ENCODE results near the gene RAB35. TPM values are rescaled to one million over a fixed set of nuclear protein-coding genes. Genes with fewer than 3 reads are reported as not detected.

Gene RAB35
- polyA plus RNA-seq, 1 of the 3 experiments (the other 2 are of a cell fraction): 41.8 TPM

- Histone ChIP-seq H3K4me2 (peak overlapping the region; percentile 82), H3K9me3 (no peaks in the 10 kb centered on the region), H3K79me2 (ENCODE audit: insufficient read depth) (no peaks in the 10 kb centered on the region), H4K20me1 (ENCODE audit: insufficient read depth) (no peaks in the 10 kb centered on the region), H3K4me3 (ENCODE audit: low read depth in 2 of 2, low read length in 1 of 2) (peak overlapping the region; percentile 54 to 63), H3K27me3 (ENCODE audit: insufficient read depth) (no peaks in the 10 kb centered on the region), H3K9ac (peak overlapping the region; percentile 69), H2AFZ (ENCODE audit: low read depth) (peak overlapping the region; percentile 95), H3K36me3 (replicated peaks in 1 of 2; ENCODE audit: control insufficient read depth in 1 of 2, insufficient read depth in 2 of 2, low read length in 1 of 2) (peaks cover 0 to 5% of the 10 kb centered on the region in 2 experiments), H3K9me2 (no peaks in the 10 kb centered on the region), H3F3A (replicated peaks; ENCODE audit: insufficient read depth) (peaks cover 7% of the 10 kb centered on the region), H3K27ac (ENCODE audit: low read depth in 2 of 2, low read length in 1 of 2) (peak overlapping the region; percentile 74 to 75), H3K4me1 (ENCODE audit: control insufficient read depth in 1 of 2, insufficient read depth in 2 of 2, low read depth in 1 of 2, low read length in 1 of 2) (peaks cover 0 to 14% of the 10 kb centered on the region in 2 experiments; a peak in 1 of 4 replicates)
- POLR2A ChIA-PET: interaction anchor here (0.8 to 1.5 kb wide), 5 partner anchors 30 to 205 kb away, joined by 3 to 15 read pairs (median 6); partner anchors contain the start of genes BICDL1, RAB35, RNU4-2 and RPLP0
- DNase-seq: peak; percentile 99
- CTCF ChIA-PET: interaction anchor here (0.5 to 1.8 kb wide), 18 partner anchors 9 to 1017 kb away, joined by 3 to 10 read pairs (median 4); partner anchors contain the start of genes BICDL1 and RAB35
- WGBS (ENCODE audit: low lambda C conversion rate): 2% methylated on average over 14 of the region's 55 CpGs
- peak; percentile 18; the same call in 1 of the 2 replicates for TF ChIP-seq FOSL2 (IDR thresholded peaks at IDR 0.05; ENCODE audit: borderline replicate concordance, low read depth)
- TF ChIP-seq TCF12 (IDR thresholded peaks at IDR 0.05): peak; percentile 69; the same call in 1 of the 2 replicates
- TF ChIP-seq FOXM1 (IDR thresholded peaks at IDR 0.05; ENCODE audit: low read depth): no peak
- peak; percentile 17; the same call in 1 of the 2 replicates for TF ChIP-seq GABPA (IDR thresholded peaks at IDR 0.05; ENCODE audit: low read depth)
- peak; percentile 98 for TF ChIP-seq SIN3A (IDR thresholded peaks at IDR 0.05; ENCODE audit: borderline replicate concordance, low read depth, low read length)
- TF ChIP-seq GATA2 (CRISPR knock-in tag; IDR thresholded peaks at IDR 0.05): no peak
- TF ChIP-seq, protein P1, sequence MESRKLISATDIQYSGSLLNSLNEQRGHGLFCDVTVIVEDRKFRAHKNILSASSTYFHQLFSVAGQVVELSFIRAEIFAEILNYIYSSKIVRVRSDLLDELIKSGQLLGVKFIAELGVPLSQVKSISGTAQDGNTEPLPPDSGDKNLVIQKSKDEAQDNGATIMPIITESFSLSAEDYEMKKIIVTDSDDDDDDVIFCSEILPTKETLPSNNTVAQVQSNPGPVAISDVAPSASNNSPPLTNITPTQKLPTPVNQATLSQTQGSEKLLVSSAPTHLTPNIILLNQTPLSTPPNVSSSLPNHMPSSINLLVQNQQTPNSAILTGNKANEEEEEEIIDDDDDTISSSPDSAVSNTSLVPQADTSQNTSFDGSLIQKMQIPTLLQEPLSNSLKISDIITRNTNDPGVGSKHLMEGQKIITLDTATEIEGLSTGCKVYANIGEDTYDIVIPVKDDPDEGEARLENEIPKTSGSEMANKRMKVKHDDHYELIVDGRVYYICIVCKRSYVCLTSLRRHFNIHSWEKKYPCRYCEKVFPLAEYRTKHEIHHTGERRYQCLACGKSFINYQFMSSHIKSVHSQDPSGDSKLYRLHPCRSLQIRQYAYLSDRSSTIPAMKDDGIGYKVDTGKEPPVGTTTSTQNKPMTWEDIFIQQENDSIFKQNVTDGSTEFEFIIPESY (IDR thresholded peaks at IDR 0.05; ENCODE audit: borderline replicate concordance, low read depth): no peak
- no peak for TF ChIP-seq NRF1 (IDR thresholded peaks at IDR 0.05; ENCODE audit: low read depth, low read length)
- TF ChIP-seq TEAD4 (IDR thresholded peaks at IDR 0.05; ENCODE audit: borderline replicate concordance, insufficient read depth): peak; percentile 92
- TF ChIP-seq NFIC (IDR thresholded peaks at IDR 0.05; ENCODE audit: borderline replicate concordance): peak; percentile 22; the same call in 1 of the 2 replicates
- peak; percentile 52; the same call in 1 of the 2 replicates for TF ChIP-seq YY1 (IDR thresholded peaks at IDR 0.05; ENCODE audit: low read depth)
- TF ChIP-seq JUND (IDR thresholded peaks at IDR 0.05): no peak
- peak; percentile 79 for TF ChIP-seq MAX (IDR thresholded peaks at IDR 0.05; ENCODE audit: low read depth)
- peak; percentile 72 for TF ChIP-seq RCOR1 (IDR thresholded peaks at IDR 0.05; ENCODE audit: low read length)
- TF ChIP-seq ELF1 (IDR thresholded peaks at IDR 0.05): peak; percentile 85
- TF ChIP-seq PBX3 (IDR thresholded peaks at IDR 0.05): peak; percentile 40
- peak; percentile 70 for TF ChIP-seq SMC3 (IDR thresholded peaks at IDR 0.05; ENCODE audit: low read depth, low read length)
- TF ChIP-seq MXI1 (IDR thresholded peaks at IDR 0.05; ENCODE audit: low read depth, low read length): peak; percentile 97
- TF ChIP-seq, protein P2, sequence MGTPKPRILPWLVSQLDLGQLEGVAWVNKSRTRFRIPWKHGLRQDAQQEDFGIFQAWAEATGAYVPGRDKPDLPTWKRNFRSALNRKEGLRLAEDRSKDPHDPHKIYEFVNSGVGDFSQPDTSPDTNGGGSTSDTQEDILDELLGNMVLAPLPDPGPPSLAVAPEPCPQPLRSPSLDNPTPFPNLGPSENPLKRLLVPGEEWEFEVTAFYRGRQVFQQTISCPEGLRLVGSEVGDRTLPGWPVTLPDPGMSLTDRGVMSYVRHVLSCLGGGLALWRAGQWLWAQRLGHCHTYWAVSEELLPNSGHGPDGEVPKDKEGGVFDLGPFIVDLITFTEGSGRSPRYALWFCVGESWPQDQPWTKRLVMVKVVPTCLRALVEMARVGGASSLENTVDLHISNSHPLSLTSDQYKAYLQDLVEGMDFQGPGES (IDR thresholded peaks at IDR 0.05; ENCODE audit: low read depth, low read length): no peak; the same call in 1 of the 2 replicates
- TF ChIP-seq, protein P3, sequence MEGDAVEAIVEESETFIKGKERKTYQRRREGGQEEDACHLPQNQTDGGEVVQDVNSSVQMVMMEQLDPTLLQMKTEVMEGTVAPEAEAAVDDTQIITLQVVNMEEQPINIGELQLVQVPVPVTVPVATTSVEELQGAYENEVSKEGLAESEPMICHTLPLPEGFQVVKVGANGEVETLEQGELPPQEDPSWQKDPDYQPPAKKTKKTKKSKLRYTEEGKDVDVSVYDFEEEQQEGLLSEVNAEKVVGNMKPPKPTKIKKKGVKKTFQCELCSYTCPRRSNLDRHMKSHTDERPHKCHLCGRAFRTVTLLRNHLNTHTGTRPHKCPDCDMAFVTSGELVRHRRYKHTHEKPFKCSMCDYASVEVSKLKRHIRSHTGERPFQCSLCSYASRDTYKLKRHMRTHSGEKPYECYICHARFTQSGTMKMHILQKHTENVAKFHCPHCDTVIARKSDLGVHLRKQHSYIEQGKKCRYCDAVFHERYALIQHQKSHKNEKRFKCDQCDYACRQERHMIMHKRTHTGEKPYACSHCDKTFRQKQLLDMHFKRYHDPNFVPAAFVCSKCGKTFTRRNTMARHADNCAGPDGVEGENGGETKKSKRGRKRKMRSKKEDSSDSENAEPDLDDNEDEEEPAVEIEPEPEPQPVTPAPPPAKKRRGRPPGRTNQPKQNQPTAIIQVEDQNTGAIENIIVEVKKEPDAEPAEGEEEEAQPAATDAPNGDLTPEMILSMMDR (IDR thresholded peaks at IDR 0.05): peak; percentile 92
- peak; percentile 70; the same call in 1 of the 2 replicates for TF ChIP-seq REST (IDR thresholded peaks at IDR 0.05; ENCODE audit: low read depth, low read length)
- no peak for TF ChIP-seq MEF2A (IDR thresholded peaks at IDR 0.05; ENCODE audit: borderline replicate concordance, low read depth)
- peak; percentile 73 for TF ChIP-seq RAD21 (IDR thresholded peaks at IDR 0.05; ENCODE audit: low read length)
Observed at GRCh38 chr12:120086801-120087621, 29.5 kb downstream of the RAB35 start.

All from SK-N-SH (cell line).